ENCODE results near the gene RNF223. TPM values are rescaled to one million over a fixed set of nuclear protein-coding genes. Genes with fewer than 3 reads are reported as not detected.
"Not testable (repeated sequence)": the region's sequence is repeated elsewhere in the genome, so short reads cannot be mapped to it uniquely, and the experiment has no call there.

Gene RNF223
- total RNA-seq, 1 experiment from 2014 or later = 6.3 TPM

GRCh38 chr1:1079408-1080121, 5.5 kb upstream of the RNF223 start:
- no peaks in the 10 kb centered on the region for H3K79me2 ChIP-seq (ENCODE audit: insufficient read depth, low read length)
- CTCF ChIA-PET = interaction anchor here (1.7 kb wide), 1 partner anchor 78 kb away, joined by 4 read pairs; no protein-coding TSS in a partner anchor
- intact Hi-C loops (cut with micrococcal nuclease) = no loop called here

GRCh38 chr1:1077396-1077795, 3.3 kb upstream of the RNF223 start:
- RAD21 ChIA-PET (ENCODE audit: low non-redundant PET in 1 of 2, low total read pairs in 2 of 2, uncharacterized antibody in 2 of 2, unreplicated experiment in 2 of 2); H3K79me2 ChIP-seq (ENCODE audit: insufficient read depth, low read length); H3K9me3 ChIP-seq (ENCODE audit: control insufficient read depth in 1 of 2, insufficient read depth in 1 of 2, low read depth in 1 of 2, low read length in 2 of 2); CTCF ChIA-PET; DNase-seq (ENCODE audit: low read depth, low spot score); H3K4me3 ChIP-seq (replicated peaks in 1 of 2; ENCODE audit: low read depth in 1 of 2, low read length in 2 of 2); H3K27me3 ChIP-seq (ENCODE audit: insufficient read depth, low read length); H3K27ac ChIP-seq (ENCODE audit: low read depth, low read length); H3K9me2 ChIP-seq (ENCODE audit: insufficient read depth); BruUV-seq (replicated peaks); H3K4me2 ChIP-seq (ENCODE audit: low read length); H3K9ac ChIP-seq (ENCODE audit: low read length); H4K20me1 ChIP-seq (ENCODE audit: insufficient read depth); H3K36me3 ChIP-seq (ENCODE audit: control insufficient read depth in 1 of 2, insufficient read depth in 2 of 2, low read length in 2 of 2); POLR2A ChIA-PET; intact Hi-C loops (cut with micrococcal nuclease); ATAC-seq; H2AFZ ChIP-seq (ENCODE audit: low read depth, low read length, poor library complexity, severe bottlenecking): not testable (repeated sequence)
- H3K4me1 ChIP-seq (ENCODE audit: control insufficient read depth in 1 of 2, insufficient read depth in 2 of 2, low read length in 2 of 2) = peaks cover 33 to 49% of the 10 kb centered on the region in 2 experiments

More at GRCh38 chr1:1079408-1080121, 5.5 kb upstream of the RNF223 start:
- BruUV-seq (replicated peaks) = no TSS peak
- Histone ChIP-seq H3K4me2 (ENCODE audit: low read length) (peak overlapping the region; percentile 84), H3K27me3 (ENCODE audit: insufficient read depth, low read length) (no peaks in the 10 kb centered on the region), H2AFZ (ENCODE audit: low read depth, low read length, poor library complexity, severe bottlenecking) (no peak overlapping the region), H3K4me1 (ENCODE audit: control insufficient read depth in 1 of 2, insufficient read depth in 2 of 2, low read length in 2 of 2) (peaks cover 13 to 28% of the 10 kb centered on the region in 2 experiments), H3K36me3 (ENCODE audit: control insufficient read depth in 1 of 2, insufficient read depth in 2 of 2, low read length in 2 of 2) (no peaks in the 10 kb centered on the region), H3K4me3 (replicated peaks in 1 of 2; ENCODE audit: low read depth in 1 of 2, low read length in 2 of 2) (peak overlapping the region; percentile 39 to 44), H3K9me3 (ENCODE audit: control insufficient read depth in 1 of 2, insufficient read depth in 1 of 2, low read depth in 1 of 2, low read length in 2 of 2) (no peaks in the 10 kb centered on the region), H3K27ac (ENCODE audit: low read depth, low read length) (peak overlapping the region; percentile 95), H3K9ac (ENCODE audit: low read length) (peak overlapping the region; percentile 71), H4K20me1 (ENCODE audit: insufficient read depth) (no peaks in the 10 kb centered on the region), H3K9me2 (ENCODE audit: insufficient read depth) (no peaks in the 10 kb centered on the region)
- peak; percentile 23 for TF ChIP-seq POLR2A (IDR thresholded peaks at IDR 0.05; ENCODE audit: borderline replicate concordance, extremely low read depth, insufficient read depth, insufficient read length)
- peak; percentile 59 for TF ChIP-seq POLR2AphosphoS5 (IDR thresholded peaks at IDR 0.05; ENCODE audit: low read depth, low read length)
- no peak for TF ChIP-seq EGR1 (IDR thresholded peaks at IDR 0.05; ENCODE audit: low read depth)
- TF ChIP-seq ZFX (IDR thresholded peaks at IDR 0.05) = peak; percentile 63; the same call in 1 of the 2 replicates
- no peak for TF ChIP-seq REST (IDR thresholded peaks at IDR 0.05; ENCODE audit: low read depth)
- RAD21 ChIA-PET (ENCODE audit: low non-redundant PET in 1 of 2, low total read pairs in 2 of 2, uncharacterized antibody in 2 of 2, unreplicated experiment in 2 of 2) = interaction anchor here in 1 of 2 experiments (1.5 kb wide), 1 partner anchor 37 kb away, joined by 3 read pairs; the partner anchor contains the start of gene C1orf159
- ATAC-seq (peak; percentile 80), DNase-seq (ENCODE audit: low read depth, low spot score) (peak; percentile 60)
- POLR2A ChIA-PET = interaction anchor here (0.6 to 0.8 kb wide), 3 partner anchors 10 to 78 kb away, joined by 3 to 4 read pairs (median 3); no protein-coding TSS in a partner anchor
